IgD-negative memory B cell (primary cell): ENCODE data around the gene MERTK. TPM values are rescaled to one million over a fixed set of nuclear protein-coding genes. Genes with fewer than 3 reads are reported as not detected.
A peak's percentile ranks its signal among the peaks of the same experiment; 100 is the strongest.
"Not testable (repeated sequence)": the region's sequence is repeated elsewhere in the genome, so short reads cannot be mapped to it uniquely, and the experiment has no call there.

ENCODE experiments used
- H3K27ac Mint-ChIP-seq, 3 donors: one replicate each; pipeline ENCODE4 v1.8.0; 2020 to 2022; ENCODE audit warnings: mild to moderate bottlenecking in 3 of 3, mixed read lengths in 3 of 3, moderate library complexity in 1 of 3
- H3K27me3 Mint-ChIP-seq: one replicate; pipeline ENCODE4 v1.8.0; 2021; ENCODE audit warnings: mixed read lengths
- H3K36me3 Mint-ChIP-seq: one replicate; pipeline ENCODE4 v1.8.0; 2020; ENCODE audit warnings: mild to moderate bottlenecking, mixed read lengths
- H3K4me1 Mint-ChIP-seq, 3 donors: one replicate each; pipeline ENCODE4 v1.8.0; 2020 to 2022; ENCODE audit warnings: mixed read lengths in 3 of 3, mild to moderate bottlenecking in 1 of 3
- H3K4me3 Mint-ChIP-seq, 4 donors: one replicate each; pipeline ENCODE4 v1.8.0; 2020 to 2022; ENCODE audit warnings: mild to moderate bottlenecking in 4 of 4, mixed read lengths in 4 of 4, moderate library complexity in 3 of 4
- H3K9me3 Mint-ChIP-seq, 3 donors: one replicate each; pipeline ENCODE4 v1.8.0; 2020 to 2021; ENCODE audit warnings: mixed read lengths in 3 of 3, mild to moderate bottlenecking in 1 of 3
- polyA plus RNA-seq: library from polyadenylated mRNA; unstranded; fragments of 300-500 nt; fragmentation: Illumina TruSeq; gene quantifications from one replicate; pipeline ENCODE4 v1.2.3, GENCODE V29; 2021

Gene MERTK
- polyA plus RNA-seq, 1 donor from 2014 or later = 0.33 TPM

- Mint-ChIP-seq H3K27me3 (no peaks in the 10 kb centered on the region), H3K4me1 (peaks cover 38 to 53% (median 43%) of the 10 kb centered on the region in 3 donors), H3K9me3 (no peaks in the 10 kb centered on the region), H3K27ac (peak overlapping the region in 1 of 3 donors; percentile 22), H3K4me3 (peak overlapping the region in 1 of 4 donors; percentile 34), H3K36me3 (peaks cover 2% of the 10 kb centered on the region)
These were observed 161.3 kb downstream of the MERTK start for GRCh38 chr2:112059671-112060070.

GRCh38 chr2:112061299-112061698, 162.9 kb downstream of the MERTK start:
- peaks cover 6% of the 10 kb centered on the region for H3K36me3 Mint-ChIP-seq
- no peaks in the 10 kb centered on the region for H3K27me3 Mint-ChIP-seq
- peaks cover 38 to 57% (median 48%) of the 10 kb centered on the region in 3 donors for H3K4me1 Mint-ChIP-seq
- H3K27ac Mint-ChIP-seq = peak overlapping the region in 1 of 3 donors; percentile 27
- H3K9me3 Mint-ChIP-seq = no peaks in the 10 kb centered on the region
- no peak overlapping the region for H3K4me3 Mint-ChIP-seq

GRCh38 chr2:112061840-112062239, 163.4 kb downstream of the MERTK start:
- Mint-ChIP-seq H3K27ac (peak overlapping the region in 2 of 3 donors; percentile 33 to 77), H3K9me3 (no peaks in the 10 kb centered on the region), H3K4me1 (peaks cover 32 to 52% (median 45%) of the 10 kb centered on the region in 3 donors), H3K36me3 (peaks cover 7% of the 10 kb centered on the region), H3K4me3 (peak overlapping the region in 1 of 4 donors; percentile 0), H3K27me3 (no peaks in the 10 kb centered on the region)

- Mint-ChIP-seq H3K27me3 (no peaks in the 10 kb centered on the region), H3K36me3 (peaks cover 11% of the 10 kb centered on the region), H3K4me1 (peaks cover 25 to 47% (median 41%) of the 10 kb centered on the region in 3 donors), H3K9me3 (no peaks in the 10 kb centered on the region), H3K4me3 (peak overlapping the region in 2 of 4 donors; percentile 0 to 71), H3K27ac (peak overlapping the region in 1 of 3 donors; percentile 10)
These were observed 164.5 kb downstream of the MERTK start for GRCh38 chr2:112062894-112063293.

- H3K4me3 Mint-ChIP-seq = peak overlapping the region in 2 of 4 donors; percentile 12 to 76
- peak overlapping the region; percentile 20 to 47 (median 43) for H3K27ac Mint-ChIP-seq
- no peaks in the 10 kb centered on the region for H3K27me3 Mint-ChIP-seq
- H3K9me3 Mint-ChIP-seq = peaks cover 1 to 3% (median 2%) of the 10 kb centered on the region in 3 donors
- H3K4me1 Mint-ChIP-seq = peaks cover 17 to 40% (median 29%) of the 10 kb centered on the region in 3 donors
- H3K36me3 Mint-ChIP-seq = peaks cover 16% of the 10 kb centered on the region
These were observed 167.1 kb downstream of the MERTK start for GRCh38 chr2:112065486-112065885.

- H3K27me3 Mint-ChIP-seq = no peaks in the 10 kb centered on the region
These were observed 167.6 kb downstream of the MERTK start for GRCh38 chr2:112065966-112066365.

GRCh38 chr2:112069794-112070193, 171.4 kb downstream of the MERTK start:
- H3K4me3 Mint-ChIP-seq, H3K27ac Mint-ChIP-seq, H3K27me3 Mint-ChIP-seq, H3K9me3 Mint-ChIP-seq: not testable (repeated sequence)
- peaks cover 23% of the 10 kb centered on the region for H3K36me3 Mint-ChIP-seq
- peaks cover 16 to 47% (median 42%) of the 10 kb centered on the region in 3 donors for H3K4me1 Mint-ChIP-seq

More at GRCh38 chr2:112065966-112066365, 167.6 kb downstream of the MERTK start:
- peak overlapping the region in 2 of 4 donors; percentile 12 to 76 for H3K4me3 Mint-ChIP-seq
- peak overlapping the region; percentile 20 to 47 (median 43) for H3K27ac Mint-ChIP-seq
- peaks cover 1 to 3% (median 2%) of the 10 kb centered on the region in 3 donors for H3K9me3 Mint-ChIP-seq
- peaks cover 17% of the 10 kb centered on the region for H3K36me3 Mint-ChIP-seq
- peaks cover 17 to 40% (median 30%) of the 10 kb centered on the region in 3 donors for H3K4me1 Mint-ChIP-seq

GRCh38 chr2:112073875-112074274, 175.5 kb downstream of the MERTK start:
- Mint-ChIP-seq H3K4me1 (peaks cover 21 to 47% (median 43%) of the 10 kb centered on the region in 3 donors), H3K27me3 (no peaks in the 10 kb centered on the region), H3K36me3 (peaks cover 19% of the 10 kb centered on the region), H3K9me3 (peaks cover 1 to 7% (median 2%) of the 10 kb centered on the region in 3 donors), H3K4me3 (no peak overlapping the region), H3K27ac (peak overlapping the region in 1 of 3 donors; percentile 22)

- H3K27me3 Mint-ChIP-seq = no peaks in the 10 kb centered on the region
- peaks cover 0 to 4% (median 1%) of the 10 kb centered on the region in 3 donors for H3K9me3 Mint-ChIP-seq
- H3K4me3 Mint-ChIP-seq = no peak overlapping the region
- H3K27ac Mint-ChIP-seq = peak overlapping the region in 1 of 3 donors; percentile 73
- H3K36me3 Mint-ChIP-seq = peaks cover 20% of the 10 kb centered on the region
- H3K4me1 Mint-ChIP-seq = peaks cover 21 to 54% (median 41%) of the 10 kb centered on the region in 3 donors
These were observed 176.1 kb downstream of the MERTK start for GRCh38 chr2:112074506-112074905.

- H3K4me3 Mint-ChIP-seq = no peak overlapping the region
- H3K27ac Mint-ChIP-seq = peak overlapping the region in 1 of 3 donors; percentile 59
- H3K27me3 Mint-ChIP-seq = no peaks in the 10 kb centered on the region
- peaks cover 0 to 4% (median 0%) of the 10 kb centered on the region in 3 donors for H3K9me3 Mint-ChIP-seq
- peaks cover 18% of the 10 kb centered on the region for H3K36me3 Mint-ChIP-seq
- peaks cover 21 to 51% (median 38%) of the 10 kb centered on the region in 3 donors for H3K4me1 Mint-ChIP-seq
These were observed 177.3 kb downstream of the MERTK start for GRCh38 chr2:112075490-112076260.

- no peak overlapping the region for H3K4me3 Mint-ChIP-seq
- no peaks in the 10 kb centered on the region for H3K27me3 Mint-ChIP-seq
- peaks cover 16 to 38% (median 25%) of the 10 kb centered on the region in 3 donors for H3K4me1 Mint-ChIP-seq
- peaks cover 0 to 4% (median 0%) of the 10 kb centered on the region in 3 donors for H3K9me3 Mint-ChIP-seq
- H3K36me3 Mint-ChIP-seq = peaks cover 21% of the 10 kb centered on the region
- H3K27ac Mint-ChIP-seq = peak overlapping the region in 1 of 3 donors; percentile 6
These were observed 179.4 kb downstream of the MERTK start for GRCh38 chr2:112077814-112078213.

Other genes starting within 250 kb of the MERTK start
- gene ANAPC1, start 14.4 kb upstream of the MERTK start, polyA plus RNA-seq = 20.7 TPM
- gene TMEM87B, start 156.7 kb downstream of the MERTK start, polyA plus RNA-seq = 11.0 TPM
- 0.20 TPM for gene FBLN7, start 239.8 kb downstream of the MERTK start, polyA plus RNA-seq